Measurements from ENCODE around the gene SPON2.
"Not testable (repeated sequence)": the region's sequence is repeated elsewhere in the genome, so short reads cannot be mapped to it uniquely, and the experiment has no call there.

The SPON2 gene

DNA sequence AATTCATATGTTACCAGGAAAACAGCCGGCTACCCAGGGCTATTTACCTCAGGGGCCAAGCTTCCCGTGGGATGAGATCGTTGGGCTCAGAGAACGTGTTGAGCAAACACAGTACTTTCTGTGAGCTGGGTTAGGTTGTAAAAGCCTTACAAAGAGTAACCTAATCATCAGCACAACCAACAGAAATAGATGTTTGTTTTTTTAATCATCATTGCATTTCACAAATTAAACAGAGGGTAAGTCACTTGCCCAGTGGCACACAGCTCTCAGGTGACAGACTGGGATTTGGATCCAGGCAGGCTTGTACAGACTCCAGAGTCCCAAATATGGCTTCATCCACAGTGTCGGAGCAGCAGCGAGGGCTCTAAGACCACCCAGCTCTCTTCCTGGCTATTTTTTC lies 20.1 kb downstream of the SPON2 start:
- DNase-seq (ENCODE audit: low read depth in 2 of 2) = no peak

DNA sequence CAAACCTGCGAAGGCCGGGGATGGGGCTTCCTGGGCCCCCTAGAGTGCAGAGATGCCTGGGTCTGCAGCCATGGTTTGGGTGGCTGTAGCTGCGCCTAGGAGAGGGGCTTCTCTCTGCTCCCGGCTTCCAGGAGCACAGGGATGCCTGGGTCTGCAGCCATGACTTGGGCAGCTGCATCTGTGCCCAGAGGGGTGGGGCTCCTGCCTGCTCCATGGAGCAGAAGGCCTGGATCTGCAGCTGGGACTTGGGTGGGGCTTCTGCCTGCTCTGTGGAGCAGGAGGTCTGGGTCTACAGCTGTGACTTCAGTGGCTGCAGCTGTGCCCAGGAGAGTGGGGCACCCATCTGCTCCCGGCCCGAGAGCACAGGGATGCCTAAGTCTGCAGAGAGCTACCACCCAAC lies 20.8 kb downstream of the SPON2 start:
- no peak for DNase-seq (ENCODE audit: low read depth in 2 of 2)

DNA sequence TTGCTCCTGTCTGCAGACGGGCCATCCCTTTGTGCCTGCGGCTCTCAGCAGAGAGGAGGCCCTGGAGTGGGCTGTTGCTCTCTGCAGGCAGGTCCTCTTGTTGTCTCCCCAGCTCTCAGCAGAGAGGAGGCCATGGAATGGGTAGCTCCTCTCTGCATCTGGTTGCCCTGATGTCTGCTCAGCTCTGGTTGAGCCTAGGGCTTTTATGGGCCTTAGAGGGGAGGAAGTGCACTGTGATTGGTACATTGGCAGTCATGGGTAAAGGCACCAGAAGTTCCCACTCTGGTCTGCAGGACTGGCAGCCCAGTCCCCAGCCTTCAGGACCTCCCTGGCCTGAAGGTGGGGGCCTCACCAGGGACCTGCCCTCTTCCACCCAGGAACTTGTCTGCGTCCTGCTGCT lies 21.5 kb downstream of the SPON2 start:
- no peak for DNase-seq (ENCODE audit: low read depth in 2 of 2)

DNA sequence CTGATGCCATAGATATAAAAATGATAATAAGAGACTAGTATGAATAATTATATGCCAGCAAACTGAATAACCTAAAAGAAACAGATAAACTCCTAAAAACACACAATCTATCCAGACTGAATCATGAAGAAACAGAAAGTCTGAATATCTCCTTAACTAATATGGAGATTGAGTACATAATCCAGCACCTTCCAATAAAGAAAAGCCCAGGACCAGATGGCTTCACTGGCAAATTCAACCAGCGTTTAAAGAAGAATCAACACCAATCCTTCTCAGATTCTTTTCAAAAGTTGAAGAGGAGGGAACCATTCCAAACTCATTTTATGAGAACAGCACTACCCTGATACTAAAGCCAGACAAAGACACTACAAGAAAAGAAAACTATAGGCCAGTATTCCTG lies 32.5 kb downstream of the SPON2 start:
- DNase-seq (ENCODE audit: low read depth in 2 of 2) = no peak

DNA sequence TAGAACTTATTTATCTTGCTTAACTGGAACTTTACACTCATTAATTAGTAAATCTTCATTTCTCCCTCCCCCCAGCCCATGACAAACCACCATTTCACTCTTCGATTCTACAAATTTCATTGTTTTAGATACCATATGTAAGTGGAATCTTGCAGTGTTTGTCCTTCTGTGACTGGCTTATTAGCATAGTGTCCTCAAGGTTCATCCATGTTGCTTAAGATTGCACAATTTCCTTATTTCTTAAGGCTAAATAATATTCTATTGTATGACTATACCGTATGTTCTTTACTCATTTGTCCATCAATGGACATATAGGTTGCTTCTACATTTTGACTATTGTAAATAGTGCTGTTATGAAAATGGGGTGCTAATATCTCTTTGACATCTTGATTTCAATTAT lies 34.5 kb downstream of the SPON2 start:
- DNase-seq (ENCODE audit: low read depth in 2 of 2) = no peak

DNA sequence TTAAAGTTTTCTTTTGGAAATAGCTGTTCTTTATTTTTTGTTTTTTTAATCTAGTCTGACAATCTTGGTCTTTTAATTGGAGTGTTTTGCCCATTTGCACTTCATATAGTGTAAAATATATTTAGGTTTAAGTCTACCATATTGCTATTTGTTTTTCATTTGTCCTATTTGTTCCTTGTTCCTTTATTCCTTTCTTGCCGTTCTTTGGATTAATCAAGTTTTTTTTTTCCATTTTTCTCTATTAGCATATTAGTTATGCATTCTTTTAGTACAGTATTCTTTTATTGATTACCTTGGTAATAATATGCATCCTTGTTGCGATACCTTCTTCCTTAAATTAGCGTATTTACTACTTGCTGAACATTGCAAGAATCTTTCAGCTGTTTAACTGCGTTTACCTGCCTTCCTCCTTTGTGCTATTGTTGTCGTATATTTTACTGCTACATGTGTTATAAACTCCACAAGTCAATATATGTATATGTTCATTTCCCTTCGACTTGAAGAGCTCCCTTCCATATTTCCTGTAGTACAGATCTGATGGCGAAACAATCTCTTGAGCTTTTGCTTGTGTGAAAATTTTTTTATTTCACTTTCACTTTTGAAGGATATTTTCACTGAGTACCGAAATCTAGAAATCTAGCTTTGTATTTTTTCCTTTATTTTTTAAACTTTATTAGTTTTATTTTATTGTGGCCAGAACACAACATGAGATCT lies 35.2 kb downstream of the SPON2 start:
- no peak for DNase-seq (ENCODE audit: low read depth in 2 of 2)

DNA sequence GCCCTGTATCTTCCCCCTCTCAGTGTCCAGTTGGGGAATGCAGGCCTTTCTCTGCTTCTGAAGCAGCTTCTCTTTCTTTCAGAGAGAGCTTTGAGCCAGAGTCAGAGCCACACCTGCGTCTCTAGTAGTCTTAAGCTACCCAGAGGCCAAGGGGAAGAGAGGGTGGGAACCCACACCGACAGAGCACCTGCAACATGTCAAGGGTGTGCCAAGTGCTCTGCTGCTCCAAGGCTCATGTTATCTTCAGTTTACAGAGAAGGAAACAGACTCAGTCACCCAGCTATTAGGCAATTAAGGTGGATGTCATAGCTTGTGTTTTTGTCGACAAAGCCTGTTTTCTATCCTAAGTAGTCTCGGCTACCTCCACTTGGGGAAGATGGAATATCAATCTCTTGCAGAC lies 36.3 kb downstream of the SPON2 start:
- no peak for DNase-seq (ENCODE audit: low read depth in 2 of 2)

DNA sequence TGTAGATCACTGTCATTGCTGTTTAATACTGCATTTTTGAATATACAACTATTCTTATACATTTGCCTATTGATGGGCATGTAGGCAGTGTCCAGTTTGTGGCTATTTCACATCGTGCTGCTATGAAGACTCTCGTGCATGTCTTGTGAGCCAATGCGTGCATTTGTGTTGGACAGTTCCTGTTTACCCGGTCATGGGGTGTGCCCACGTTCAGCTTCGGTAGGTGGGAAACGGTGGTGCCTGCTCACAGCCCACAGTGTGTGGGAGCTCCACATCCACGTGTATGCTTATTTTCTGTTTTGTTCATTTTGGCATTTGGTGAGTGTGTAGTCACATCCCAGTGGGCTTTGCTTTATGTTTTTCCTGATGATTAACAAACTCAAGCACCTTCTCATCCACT lies 39.4 kb downstream of the SPON2 start:
- DNase-seq (ENCODE audit: low read depth in 2 of 2) = no peak

DNA sequence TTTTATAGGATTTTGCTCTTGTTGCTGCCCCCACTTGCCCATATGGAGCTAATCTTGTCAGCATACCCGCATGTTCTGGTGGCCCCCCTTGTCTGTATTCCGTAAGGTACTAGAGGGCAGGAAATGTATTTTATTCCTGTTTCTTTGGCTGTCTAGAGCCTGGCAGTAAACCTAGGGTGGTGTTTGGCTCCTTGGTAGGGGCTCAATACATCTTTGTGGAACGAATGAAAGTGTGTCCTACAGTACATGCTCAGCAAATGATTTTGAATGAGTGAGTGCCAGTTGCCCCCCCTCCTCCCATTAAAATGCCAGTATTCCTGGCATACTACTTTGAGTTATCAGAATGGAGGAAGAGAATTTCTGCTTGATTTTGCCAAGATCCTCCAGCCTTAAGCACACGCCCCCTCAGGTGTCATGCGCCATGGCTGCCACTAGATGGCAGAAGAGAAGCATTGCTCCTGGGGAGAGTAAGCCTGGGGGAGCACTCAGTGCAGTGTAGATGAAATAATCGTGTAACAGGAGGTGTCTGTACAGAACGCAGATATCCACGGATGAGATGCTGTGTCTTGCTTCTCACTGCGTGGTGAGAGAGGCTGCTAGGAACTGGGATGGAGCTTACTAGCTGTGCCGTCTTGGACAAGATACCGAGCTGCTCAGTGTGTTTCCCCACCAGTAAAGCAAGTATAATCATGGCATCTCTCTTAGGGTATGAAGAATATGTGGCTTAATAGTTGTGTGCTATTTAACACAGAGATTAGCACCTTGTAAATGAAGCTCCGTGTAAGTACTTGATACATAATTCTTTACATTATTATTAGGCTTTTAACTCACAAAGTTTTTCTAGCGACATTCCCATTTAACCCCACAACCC lies 41.8 kb downstream of the SPON2 start:
- DNase-seq (ENCODE audit: low read depth in 2 of 2) = peak; percentile 44 to 53

DNA sequence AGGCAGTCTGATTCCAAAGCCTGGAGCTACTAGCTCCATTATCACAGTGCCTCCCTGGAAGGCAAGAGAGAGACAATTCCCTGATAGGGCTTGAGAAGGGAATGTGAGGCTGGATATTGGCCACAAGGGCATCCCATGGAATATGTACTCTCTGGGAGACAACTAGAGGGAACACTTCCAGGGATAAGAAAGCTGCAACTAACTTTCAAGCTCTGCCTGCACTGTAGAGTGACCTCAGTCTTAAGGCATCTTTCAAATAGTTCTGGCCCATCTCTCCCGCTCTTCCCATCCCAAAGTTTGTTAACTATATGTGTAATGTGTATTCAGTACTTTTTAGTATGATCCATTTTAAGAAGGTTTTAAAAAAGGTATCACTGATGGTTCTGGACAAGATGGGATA lies 45.9 kb downstream of the SPON2 start:
- DNase-seq (ENCODE audit: low read depth in 2 of 2) = no peak

DNA sequence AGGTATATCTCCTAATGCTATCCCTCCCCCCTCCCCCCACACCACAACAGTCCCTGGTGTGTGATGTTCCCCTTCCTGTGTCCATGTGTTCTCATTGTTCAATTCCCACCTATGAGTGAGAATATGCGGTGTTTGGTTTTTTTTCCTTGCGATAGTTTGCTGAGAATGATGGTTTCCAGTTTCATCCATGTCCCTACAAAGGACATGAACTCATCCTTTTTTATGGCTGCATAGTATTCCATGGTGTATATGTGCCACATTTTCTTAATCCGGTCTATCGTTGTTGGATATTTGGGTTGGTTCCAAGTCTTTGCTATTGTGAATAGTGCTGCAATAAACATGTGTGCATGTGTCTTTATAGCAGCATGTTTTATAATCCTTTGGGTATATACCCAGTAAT lies 46.9 kb downstream of the SPON2 start:
- DNase-seq (ENCODE audit: low read depth in 2 of 2) = not testable (repeated sequence)

DNA sequence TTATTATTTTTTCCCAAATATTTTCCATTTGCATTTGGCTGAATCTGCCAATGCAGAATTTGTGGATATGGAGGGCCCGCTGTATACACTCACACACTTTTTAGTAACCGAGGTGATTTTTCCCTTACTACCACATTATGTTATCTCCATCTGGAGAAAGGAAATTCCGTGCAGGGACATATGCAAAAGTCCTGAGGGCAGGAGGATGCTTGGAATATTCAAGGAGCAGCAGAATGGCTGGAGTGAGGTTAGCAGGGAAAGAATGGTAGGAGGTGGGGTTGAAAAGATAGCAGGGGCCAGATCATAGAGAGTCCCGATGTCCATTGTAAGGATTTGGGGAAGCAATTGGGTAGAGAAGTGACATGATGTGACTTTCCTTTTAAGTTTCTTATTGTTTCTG lies 47.6 kb downstream of the SPON2 start:
- no peak for DNase-seq (ENCODE audit: low read depth in 2 of 2)

DNA sequence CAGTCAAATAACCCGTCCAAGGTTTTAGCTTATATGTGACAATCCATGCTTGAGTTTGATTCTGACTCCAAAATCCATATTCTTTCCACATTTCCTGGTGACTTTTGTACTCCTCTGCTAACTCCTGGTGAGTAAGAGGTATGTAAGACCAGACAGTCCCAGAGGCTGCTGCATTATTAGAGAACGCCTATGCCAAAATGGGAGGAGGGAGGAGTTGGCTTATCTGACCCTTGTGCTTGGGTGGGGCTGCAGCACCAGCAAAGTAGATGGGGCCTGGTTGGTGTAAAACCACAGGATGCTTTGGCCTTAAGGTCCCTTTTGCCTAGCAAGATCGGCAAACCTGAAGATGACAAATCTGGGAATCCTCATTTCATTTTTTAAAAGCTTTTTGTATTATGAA lies 49.9 kb downstream of the SPON2 start:
- DNase-seq (ENCODE audit: low read depth in 2 of 2) = no peak
